Dedifferentiated amniotic fluid mesenchymal stem cell (primary cell): ENCODE results near the gene TNRC18.
"Not testable (repeated sequence)": the region's sequence is repeated elsewhere in the genome, so short reads cannot be mapped to it uniquely, and the experiment has no call there.

Source experiments
- DNase-seq: peaks from one replicate; pipeline ENCODE4 v3.0.0-alpha.2; 2016; ENCODE audit errors: extremely low spot score

TNRC18 gene

DNA sequence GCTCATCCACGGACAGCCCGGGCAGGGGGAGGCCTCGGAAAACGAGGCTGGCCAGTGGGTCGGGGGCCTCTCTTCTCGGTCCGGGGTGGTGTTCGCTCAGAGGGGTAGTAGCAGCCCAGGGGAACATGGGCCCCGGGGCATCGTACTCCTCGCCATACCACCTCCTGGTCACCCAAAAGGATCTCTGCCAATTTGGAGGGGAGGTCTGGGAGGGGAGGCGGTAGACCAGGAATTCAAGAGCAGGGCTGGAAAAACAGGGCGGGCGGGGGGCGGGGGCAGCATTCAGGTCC is 73.5 kb downstream of the TNRC18 start:
- DNase-seq = no peak

DNA sequence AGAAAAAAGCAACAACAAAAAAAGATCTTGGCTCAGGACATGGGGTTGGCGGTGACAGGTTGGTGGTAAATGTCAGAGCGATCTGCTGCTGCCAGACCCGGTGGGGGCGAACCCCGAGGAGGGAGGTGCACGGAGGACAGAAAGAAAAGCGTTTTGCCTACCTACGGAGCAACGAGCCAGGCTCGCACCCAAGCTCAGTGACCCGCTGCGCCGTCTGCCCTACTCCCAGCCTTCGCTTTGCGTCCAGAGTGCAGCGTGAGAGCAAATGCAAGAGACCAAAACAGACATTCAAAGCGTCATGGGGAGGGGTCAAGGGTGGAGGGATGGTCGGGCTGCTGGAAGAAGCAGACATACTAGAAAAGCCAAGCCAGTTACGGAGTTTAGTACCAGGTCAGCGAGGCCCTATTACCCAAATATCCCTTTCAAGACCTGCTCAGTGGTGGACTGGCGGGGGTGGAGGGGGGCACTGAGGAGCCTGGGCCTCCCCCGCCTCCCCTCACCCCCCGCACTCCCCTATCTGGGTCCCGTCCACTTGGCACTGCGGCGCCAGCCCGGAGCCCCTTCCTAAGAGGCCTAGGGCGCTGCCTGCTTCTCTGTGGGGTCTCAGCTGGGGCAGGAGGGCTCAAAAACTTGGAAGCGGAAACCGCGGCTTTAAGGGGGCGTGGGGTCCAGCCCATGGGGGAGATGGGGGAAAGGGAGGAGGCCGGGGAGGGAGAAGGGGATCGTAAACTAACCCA is 74.0 kb downstream of the TNRC18 start:
- DNase-seq = no peak

DNA sequence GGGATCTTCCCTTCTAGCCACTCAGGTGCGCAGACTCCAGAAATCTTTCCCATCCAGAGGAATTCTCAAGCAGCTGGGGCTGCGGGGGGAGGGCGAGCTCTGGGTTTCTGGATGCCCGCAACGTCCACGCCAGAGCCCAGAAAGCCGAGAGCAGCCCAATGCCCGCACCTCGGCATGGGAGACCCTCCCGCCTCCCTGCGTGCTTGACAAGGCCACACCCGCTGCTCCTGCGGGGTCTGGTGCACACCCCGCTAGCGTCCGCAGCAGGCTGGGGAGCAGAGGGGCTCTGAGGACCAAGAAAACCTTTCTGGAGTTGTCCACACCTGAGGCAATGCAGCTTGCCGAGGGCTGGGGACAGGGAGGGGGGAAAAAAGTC is 74.6 kb downstream of the TNRC18 start:
- no peak for DNase-seq

DNA sequence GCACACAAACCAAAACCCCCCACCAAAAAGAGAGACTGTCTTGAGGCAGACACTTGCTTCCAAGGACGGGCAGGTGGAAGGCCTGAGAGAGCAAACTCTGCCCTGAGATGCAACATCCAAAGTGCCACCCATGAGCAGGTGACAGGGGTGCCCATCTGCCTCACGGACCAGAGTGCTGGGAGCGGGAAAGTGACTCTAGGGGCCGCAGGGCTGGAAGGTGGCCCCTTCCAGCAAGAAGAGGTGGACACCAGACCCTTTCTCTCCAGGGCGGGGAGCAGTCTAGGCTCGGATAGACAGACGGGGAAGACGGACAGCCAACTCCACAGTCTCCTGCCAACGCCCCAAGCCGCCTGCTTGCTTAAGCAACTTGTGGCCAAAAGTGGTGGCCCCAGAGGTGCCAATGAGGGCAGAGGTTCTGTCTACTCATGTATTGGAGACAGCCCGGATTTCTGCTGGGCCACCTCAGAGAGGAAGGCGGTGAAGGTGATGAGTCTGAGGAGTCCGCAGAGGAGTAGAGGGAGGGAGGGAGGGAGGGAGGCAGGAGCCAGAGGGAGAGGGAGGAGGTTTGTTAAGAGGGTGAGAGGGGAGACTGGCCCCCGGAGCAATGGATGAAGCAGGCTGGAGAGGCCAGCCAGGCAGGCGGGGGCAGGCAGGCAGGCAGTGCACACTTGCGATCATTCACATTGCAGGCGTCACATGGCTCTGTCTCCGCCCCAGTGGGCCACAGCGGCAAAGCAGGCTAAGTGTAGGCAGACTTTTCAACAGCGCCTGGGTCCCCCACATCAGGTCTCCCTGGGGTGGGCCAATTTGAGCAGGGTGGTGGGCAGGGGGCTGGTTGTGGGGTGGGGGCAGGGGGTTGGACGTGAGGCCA is 75.3 kb downstream of the TNRC18 start:
- DNase-seq = no peak

DNA sequence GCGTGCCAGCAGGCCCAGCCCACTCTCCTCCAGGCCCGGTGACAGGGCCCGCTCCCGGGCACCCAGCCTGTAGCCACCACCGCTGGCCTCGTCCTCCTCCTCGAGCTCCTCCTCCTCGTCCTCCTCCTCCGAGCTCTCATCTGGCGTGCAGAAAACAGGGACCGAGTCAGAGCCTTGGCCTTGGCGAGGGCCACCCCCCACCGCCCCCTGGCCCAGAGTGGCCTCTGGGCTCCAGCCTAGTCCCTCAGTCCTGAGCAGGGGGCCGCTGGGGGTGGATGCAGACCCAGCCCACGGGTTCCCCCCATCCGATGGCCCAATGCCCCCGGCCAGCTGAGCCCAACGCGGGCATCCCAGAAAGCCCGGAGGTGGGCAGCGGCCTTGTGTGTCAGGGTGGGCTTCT is 78.0 kb downstream of the TNRC18 start:
- DNase-seq = no peak

DNA sequence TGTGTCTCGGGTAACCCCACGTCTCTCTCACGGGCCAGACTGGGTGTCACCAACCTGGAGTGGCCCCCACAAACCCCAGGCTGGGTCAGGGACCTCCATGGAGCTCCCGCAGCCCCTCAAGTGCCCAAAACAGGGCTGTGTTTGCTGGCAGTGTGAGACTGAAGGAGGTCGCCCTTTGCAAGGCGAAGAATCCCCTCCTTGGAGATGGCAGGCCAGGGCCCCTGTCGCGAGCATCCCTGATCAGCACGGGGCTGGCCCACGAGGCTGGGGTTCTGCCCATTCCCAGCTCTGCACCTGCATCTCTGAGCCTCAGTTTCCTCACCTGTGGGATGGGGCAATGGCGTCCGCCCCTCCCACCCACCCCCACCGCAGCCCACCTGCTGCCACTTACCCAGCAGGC is 78.5 kb downstream of the TNRC18 start:
- DNase-seq = no peak

DNA sequence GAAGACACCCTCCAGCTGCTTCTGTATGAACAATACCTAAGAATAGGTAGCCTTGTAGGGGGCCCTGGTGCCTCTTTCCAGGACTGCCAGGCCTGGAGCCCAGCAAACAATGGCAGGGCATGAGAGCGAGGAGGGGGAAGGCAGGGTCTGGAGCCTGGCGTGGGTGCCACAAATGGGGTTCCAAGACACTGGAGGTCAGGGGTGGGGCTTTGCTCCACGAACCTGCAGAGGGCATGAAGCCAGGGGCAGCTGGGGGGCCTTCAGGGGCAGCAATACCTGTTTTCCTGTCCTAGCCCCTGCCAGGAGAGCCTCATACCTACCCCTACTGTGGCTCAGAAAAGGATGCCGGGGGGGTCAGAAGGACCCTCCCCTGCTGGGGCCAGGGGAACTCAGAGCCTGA is 79.3 kb downstream of the TNRC18 start:
- DNase-seq = no peak

DNA sequence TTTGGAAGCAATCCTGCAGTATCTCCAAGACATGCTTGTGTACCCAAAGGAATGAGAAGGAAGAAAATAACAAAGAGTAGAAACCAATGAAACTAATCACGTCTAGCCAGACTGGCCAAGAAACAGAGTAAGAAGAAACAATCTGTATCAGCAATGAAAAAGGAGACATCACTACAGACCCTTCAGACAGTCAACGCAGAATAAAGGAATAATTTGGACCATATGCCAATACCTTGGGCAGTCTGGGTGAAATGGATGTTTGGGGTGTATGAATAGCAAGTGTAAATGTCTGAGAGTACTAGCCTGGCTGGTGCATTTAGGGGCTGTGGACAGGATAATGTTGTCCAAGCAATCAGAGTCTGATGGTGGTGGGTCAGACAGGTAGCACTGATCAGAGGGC is 79.8 kb downstream of the TNRC18 start:
- no peak for DNase-seq

DNA sequence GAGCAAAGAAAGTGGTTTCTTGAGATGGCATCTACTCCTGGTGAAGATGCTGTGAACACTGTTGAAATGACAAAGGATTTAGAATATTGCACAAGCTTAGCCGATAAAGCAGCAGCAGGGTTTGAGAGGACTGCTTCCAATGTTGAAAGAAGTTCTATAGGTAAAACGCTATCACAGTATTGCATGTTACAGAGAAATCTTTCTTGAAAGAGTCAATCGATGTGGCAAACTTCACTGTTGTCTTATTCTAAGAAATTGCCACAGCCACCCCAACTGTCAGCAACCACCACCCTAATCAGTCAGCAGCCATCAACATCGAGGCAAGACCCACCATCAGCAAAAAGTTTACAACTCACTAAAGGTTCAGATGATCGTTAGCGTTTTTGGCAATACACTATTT is 81.0 kb downstream of the TNRC18 start:
- no peak for DNase-seq

DNA sequence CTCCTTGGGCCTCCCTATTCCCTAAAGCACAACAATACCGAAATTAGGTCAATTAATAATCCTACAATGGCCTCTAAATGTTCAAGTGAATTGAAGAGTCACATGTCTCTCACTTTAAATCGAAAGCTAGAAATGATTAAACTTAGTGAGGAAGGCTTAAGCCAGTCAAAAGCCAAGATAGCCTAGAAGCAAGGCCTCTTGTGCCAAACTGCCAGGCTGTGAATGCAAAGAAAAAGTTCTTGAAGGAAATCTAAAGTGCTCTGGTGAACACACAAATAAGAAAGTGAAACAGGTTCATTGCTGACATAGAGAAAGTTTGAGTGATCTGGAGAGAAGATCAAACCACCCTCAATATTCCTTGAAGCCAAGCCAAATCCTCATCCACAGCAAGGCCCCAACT is 83.7 kb downstream of the TNRC18 start:
- DNase-seq = no peak

DNA sequence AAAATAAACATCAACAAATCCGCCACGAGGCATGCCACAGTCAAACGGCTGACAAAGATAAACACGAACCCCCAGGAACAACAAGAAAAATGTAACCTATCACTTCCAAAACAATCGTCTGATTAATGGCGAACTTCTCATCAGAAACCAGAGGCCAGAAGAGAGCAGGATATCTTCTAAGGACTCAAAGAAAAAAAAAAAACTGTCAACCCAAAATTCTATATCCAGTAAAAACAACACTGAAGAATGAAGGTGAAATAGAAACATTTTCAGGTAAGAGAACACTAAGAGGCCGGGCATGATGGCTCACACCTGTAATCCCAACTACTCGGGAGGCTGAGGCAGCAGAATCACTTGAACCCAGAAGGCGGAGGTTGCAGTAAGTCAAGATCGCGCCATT is 86.6 kb downstream of the TNRC18 start:
- no peak for DNase-seq

DNA sequence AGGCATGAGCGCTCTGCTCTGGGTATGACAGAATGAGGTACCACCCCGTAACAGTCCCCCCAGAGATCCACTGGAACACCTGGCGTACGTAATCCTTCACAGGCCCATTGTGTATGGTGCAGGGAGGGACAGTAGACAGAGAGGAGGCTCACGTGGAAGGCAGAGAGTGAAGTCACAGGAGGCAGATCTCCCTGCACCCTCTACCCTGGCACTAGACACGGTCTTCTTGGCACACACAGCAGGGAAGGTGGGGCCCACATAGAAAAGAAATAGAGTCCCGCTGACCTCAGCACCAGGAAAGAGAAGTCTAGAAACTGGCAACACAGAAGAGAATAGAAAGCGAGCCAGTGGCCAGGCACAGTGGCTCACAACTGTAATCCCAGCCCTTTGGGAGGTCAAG is 89.0 kb downstream of the TNRC18 start:
- DNase-seq = no peak

DNA sequence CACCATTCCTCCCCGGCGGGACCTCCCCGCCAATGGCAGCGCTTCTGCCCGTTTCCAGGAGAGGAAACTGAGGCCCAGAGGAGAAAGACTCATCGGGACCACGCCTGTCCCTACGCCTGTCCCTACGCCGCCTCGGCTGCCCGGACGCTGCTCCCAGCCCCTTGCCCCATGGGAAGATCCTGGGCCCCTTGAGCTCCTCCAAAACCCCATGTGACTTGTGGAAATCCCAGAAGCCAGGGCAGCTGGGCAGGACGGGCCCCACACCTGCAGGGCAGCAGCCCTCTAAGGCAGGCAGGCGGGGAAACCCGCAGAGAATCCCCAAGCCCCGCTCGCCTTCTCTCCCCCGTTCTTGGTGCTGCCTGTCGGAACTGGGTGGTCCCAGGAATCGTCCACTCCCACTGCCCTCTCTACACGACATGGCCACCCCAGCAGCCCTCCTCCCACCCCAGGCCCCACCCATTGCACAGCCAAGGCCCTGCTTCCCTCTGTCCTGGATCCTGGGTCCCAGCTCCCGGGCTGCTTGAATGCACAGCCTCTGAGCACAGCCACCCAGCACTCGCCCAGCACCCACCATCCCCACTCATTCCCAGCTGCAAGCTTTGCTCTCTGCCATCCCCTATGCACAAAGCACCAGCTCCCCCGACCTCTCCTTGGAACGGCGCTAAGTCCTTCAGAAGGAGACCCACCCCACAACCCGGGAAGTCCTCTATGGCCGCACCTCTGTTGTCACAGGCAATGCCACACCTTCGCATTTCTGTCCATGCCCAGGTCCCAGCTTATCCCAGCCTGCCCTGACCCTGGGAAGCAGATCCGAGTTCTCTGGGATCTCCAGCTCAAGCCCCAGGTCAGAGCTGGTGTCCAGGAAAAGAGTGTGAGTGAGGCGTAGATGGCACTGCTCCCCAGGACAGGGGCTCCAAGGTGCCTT is 90.3 kb downstream of the TNRC18 start:
- no peak for DNase-seq

DNA sequence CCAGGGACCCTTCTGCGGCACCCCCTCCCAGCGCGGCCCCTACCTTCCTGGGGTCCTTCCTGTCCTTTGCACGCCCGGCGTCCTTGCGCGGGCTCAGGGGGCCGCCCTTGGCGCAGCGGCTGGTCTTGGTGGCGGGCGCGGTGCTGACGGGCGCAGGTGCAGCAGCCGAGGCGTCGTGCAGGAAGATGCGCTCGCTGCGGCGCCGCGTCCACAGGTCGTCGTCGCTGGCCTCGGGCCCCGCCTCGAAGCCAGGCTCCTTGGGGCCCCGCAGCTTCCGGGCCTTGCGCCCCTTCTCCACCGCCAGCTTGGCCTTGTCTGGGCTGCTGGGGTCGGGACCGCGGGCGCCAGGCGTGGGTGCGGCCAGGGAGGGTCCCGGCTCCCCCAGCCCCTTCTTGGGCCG is 91.1 kb downstream of the TNRC18 start:
- DNase-seq = no peak

DNA sequence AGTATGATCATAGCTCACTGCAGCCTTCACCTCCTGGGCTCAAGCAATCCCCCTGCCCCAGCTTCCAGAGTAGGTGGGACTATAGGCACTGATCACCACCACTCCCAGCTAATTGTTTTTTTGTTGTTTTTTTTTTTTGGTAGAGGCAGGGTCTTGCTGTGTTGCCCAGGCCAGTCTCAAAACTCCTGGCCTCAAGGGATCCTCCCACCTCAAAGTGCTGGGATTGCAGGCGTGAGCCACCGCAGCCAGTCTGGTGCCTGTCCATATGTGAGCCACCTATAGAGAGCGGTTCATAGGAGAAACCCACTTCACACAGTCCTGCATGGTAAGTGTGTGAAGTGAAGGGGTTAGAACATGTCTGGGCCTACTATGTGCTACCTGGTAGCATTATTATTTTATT is 93.3 kb downstream of the TNRC18 start:
- DNase-seq = no peak

DNA sequence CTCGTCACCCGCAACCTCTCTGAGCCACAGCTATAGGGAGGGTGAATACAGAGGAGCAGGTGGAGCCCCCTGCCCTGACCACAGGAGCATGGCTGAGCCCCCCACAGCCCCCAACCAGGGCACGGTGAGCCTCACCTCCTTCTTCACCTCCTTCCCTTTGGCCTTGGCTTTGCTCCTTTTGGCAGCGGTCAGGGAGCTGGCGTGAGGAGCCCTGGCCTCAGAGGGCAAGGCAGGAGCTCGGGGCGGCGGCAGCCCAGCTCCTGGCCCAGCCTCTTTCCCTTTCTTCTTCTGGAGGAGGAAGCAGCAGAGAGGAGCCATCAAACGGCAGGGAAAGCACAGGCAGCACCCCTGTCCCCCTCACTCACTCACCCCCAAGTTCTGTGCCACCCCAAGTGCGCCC is 98.7 kb downstream of the TNRC18 start:
- DNase-seq = no peak

DNA sequence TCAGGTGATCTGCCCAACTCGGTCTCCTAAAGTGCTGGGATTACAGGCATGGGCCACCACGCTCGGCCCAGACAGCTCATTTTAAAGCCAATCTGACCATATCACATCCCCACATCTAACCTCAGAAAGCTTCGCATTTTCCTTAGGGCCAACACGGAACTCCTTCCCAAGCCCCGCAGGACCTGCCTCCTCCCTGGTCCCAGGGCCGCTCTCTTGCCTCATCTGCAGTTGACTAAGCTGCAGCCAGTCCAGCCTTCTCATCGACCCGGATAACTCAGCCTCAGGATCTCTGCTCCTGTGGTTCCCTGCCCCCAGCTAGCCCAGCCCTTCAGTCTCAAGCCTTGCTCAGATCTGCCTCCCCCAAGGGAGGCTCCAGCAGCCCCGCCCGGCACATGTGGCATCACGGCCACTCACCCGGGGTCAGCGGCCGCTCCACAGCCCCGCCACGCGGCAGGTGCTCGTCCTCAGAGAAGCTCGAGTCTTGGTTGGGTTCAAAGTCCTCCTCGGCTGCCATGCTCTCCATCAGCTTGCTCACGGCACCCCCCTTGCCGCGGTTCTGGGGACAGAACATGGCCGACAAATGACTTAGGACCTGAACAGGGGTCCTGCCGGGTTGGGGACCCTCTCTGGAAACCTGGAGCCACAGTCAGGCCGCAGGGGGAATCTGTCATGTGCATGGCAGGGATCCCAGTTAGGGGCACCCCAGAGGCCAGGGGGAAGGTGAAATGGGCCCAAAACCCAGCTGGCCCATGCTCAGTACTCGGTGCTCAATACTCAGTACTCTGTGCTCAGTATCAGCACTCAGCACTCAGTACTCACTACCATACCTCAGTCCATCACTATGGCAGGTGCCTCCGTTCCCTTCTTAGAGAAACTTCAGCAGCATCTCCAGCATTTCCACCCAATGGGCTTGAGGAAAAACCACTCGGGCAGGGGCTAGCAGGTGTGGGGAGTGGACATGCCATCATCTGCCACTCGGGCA is 99.5 kb downstream of the TNRC18 start:
- DNase-seq = not testable (repeated sequence)

DNA sequence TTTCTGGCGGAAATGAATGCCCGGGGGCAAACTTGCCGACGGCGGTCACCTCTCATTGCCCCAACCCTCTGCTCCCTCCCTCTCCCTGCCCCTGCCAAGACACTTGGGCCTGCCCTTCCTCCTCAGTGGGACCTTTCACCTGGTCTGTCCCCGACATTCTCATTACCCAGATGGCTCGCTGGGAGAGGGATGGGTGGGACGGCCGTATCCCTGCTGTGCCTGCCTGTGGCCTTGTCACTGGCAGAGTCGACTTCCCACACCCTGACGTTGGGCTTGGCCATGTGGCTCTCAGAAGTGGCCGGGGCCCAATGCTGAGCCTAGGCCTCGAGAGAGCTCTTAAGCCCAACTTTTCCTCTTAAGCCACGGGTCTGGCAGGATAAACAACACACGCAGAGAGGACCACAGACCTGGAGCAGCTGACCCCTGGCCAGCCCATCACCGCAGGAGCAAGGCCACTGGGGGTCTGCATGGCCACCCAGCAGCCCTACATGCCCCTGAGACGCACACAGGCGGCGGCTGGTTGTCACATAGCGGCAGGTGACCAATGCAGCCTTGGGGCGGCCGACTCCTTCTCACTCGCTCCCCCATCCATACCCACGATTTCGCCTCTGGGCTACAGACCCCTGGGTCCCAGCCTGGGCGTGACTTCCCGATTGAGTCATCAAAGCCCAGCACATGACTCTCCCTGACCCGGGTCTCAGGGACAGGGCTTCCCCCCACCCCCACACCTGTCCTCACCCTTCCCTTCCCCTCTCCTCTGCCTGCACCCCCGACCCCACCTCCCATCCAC is 100.8 kb downstream of the TNRC18 start:
- DNase-seq = no peak

DNA sequence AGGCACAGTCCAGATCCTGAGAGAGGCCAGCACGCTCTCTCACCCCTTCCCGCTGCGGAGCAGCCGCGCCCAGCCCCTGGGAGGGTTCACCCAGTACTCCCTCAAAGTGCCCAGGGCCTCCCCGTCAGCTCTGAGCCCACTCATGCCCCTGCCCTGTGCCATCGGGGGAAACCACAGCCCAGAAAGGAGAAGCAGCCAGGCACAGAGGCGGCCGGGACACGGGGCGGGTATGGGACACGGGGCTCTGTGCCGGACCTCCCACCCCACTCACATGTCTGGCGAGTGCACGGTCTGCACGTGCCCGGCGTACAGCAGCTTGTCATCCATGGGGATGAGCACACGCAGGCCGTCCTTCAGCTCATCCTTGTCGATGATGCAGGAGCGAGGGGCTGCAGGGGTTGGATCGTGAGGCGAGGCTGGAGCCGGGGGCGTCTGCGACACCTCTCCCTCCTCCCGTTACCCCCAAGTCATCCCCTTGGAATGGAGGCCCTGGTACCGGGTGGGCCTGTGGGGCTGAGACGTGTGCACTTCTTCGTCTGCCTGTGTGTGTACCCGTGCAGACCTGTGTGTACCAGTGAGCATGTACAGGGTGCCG is 102.7 kb downstream of the TNRC18 start:
- no peak for DNase-seq

DNA sequence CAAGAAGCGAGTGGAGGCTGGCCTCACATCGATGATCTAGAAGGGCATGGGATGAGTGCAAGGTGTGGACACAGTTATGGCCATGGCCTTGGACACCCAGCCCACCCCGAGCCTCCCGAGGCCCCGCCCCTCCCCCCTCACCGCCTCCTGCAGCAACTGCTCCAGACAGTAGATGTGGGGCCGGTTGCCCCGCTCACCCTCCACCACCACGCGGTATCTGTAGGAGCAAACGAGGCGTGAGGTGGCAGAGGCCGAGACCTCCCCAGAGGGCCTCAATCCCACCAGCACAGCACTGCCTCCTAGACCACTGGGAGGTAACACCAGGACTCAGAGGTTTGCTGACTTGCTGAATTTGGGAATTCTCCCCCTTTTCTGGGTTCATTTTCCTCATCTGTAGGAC is 103.2 kb downstream of the TNRC18 start:
- no peak for DNase-seq
